Left lung (tissue), 10 donors: ENCODE results near the gene MAPK8IP3. TPM values are rescaled to one million over a fixed set of nuclear protein-coding genes. Genes with fewer than 3 reads are reported as not detected.
A peak's percentile ranks its signal among the peaks of the same experiment; 100 is the strongest.

Experiments
- ATAC-seq: fragments of 200-7000 bp; cut with Tn5 transposase; one replicate; pipeline ENCODE4 v1.9.1; 2020; ENCODE audit warnings: moderate library complexity
- DNase-seq, 4 donors: peaks; one replicate each; pipeline ENCODE4 v3.0.0-alpha.2; 2013 to 2020
- H3K27ac ChIP-seq, 2 donors: fragments of 200-600 bp; sonication (generic) in 1 of 2; one replicate each; pipeline versions ENCODE4 v1.5.0 to v1.8.0; 2020 to 2021
- H3K27me3 ChIP-seq, 2 donors: fragments of 200-600 bp; sonication (generic) in 1 of 2; one replicate each; pipeline versions ENCODE4 v1.5.0 to v1.8.0; 2020 to 2021
- H3K36me3 ChIP-seq, 2 donors: fragments of 200-600 bp; sonication (generic) in 1 of 2; one replicate each; pipeline versions ENCODE4 v1.5.0 to v1.8.0; 2020 to 2021
- H3K4me1 ChIP-seq, 2 donors: fragments of 200-600 bp; one replicate each; pipeline ENCODE4 v1.8.0; 2021
- H3K4me3 ChIP-seq, 2 donors: fragments of 200-600 bp; sonication (generic) in 1 of 2; one replicate each; pipeline versions ENCODE4 v1.5.0 to v1.8.0; 2020 to 2021; ENCODE audit warnings: mild to moderate bottlenecking in 1 of 2
- H3K9me3 ChIP-seq, 2 donors: fragments of 200-600 bp; sonication (generic) in 1 of 2; one replicate each; pipeline versions ENCODE4 v1.5.0 to v1.8.0; 2020 to 2021
- intact Hi-C, 2 donors: fragments of 100-400 bp; cut with DNase I; formaldehyde crosslinking; loops; one replicate each; pipeline versions ENCODE4 v1.11.2 to v1.14.2; 2022
- polyA plus RNA-seq, 6 donors: library from polyadenylated mRNA; unstranded; fragments of 120-200 nt; gene quantifications; one replicate each; pipeline ENCODE4 v1.2.1, GENCODE V29; 2013; ENCODE audit not compliant: insufficient read length in 6 of 6
- total RNA-seq, 2 donors: library from RNA; stranded (reverse); fragmentation: NEBNext Ultra II Directional; extraction: Animal tissue kit (Norgen Biotek cat#: 25700); gene quantifications; one replicate each; pipeline ENCODE4 v1.2.1, GENCODE V29; 2021
- TF ChIP-seq, protein P1 (sequence below), 2 donors: fragments of 200-600 bp; sonication (generic) in 1 of 2; IDR thresholded peaks; one replicate each; pipeline versions ENCODE4 v1.5.0 to v1.8.0; 2021; ENCODE audit warnings: antibody characterized with exemption in 2 of 2
- donor health status: DM: no; HTN: yes; CAD: no.
- donor health status: DM: no; HTN: no; CAD: no.

MAPK8IP3 gene
- total and polyA plus RNA-seq, 8 donors: 48.1 to 85.9 (median 64.0) TPM

- peaks cover 0 to 7% of the 10 kb centered on the region in 2 donors for H3K4me1 ChIP-seq
- TF ChIP-seq, protein P1, sequence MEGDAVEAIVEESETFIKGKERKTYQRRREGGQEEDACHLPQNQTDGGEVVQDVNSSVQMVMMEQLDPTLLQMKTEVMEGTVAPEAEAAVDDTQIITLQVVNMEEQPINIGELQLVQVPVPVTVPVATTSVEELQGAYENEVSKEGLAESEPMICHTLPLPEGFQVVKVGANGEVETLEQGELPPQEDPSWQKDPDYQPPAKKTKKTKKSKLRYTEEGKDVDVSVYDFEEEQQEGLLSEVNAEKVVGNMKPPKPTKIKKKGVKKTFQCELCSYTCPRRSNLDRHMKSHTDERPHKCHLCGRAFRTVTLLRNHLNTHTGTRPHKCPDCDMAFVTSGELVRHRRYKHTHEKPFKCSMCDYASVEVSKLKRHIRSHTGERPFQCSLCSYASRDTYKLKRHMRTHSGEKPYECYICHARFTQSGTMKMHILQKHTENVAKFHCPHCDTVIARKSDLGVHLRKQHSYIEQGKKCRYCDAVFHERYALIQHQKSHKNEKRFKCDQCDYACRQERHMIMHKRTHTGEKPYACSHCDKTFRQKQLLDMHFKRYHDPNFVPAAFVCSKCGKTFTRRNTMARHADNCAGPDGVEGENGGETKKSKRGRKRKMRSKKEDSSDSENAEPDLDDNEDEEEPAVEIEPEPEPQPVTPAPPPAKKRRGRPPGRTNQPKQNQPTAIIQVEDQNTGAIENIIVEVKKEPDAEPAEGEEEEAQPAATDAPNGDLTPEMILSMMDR (IDR thresholded peaks at IDR 0.05): peak; percentile 23 to 46
- H3K27me3 ChIP-seq: no peaks in the 10 kb centered on the region
- H3K4me3 ChIP-seq: no peak overlapping the region
- H3K9me3 ChIP-seq: no peaks in the 10 kb centered on the region
- peak; percentile 99 for ATAC-seq
- peaks cover 0 to 74% of the 10 kb centered on the region in 2 donors for H3K36me3 ChIP-seq
- H3K27ac ChIP-seq: no peak overlapping the region
- peak; percentile 67 to 92 (median 87) for DNase-seq
- intact Hi-C loops: no loop called here
These were observed 106.8 kb downstream of the MAPK8IP3 start for GRCh38 chr16:1812732-1813163.

GRCh38 chr16:1815461-1815860, 109.5 kb downstream of the MAPK8IP3 start:
- ATAC-seq (no peak), DNase-seq (no peak)
- intact Hi-C loops: no loop called here
- Histone ChIP-seq H3K4me1 (peaks cover 0 to 7% of the 10 kb centered on the region in 2 donors), H3K9me3 (no peaks in the 10 kb centered on the region), H3K4me3 (no peak overlapping the region), H3K27me3 (no peaks in the 10 kb centered on the region), H3K36me3 (peaks cover 0 to 73% of the 10 kb centered on the region in 2 donors), H3K27ac (no peak overlapping the region)
- TF ChIP-seq, protein P1 (IDR thresholded peaks at IDR 0.05): no peak

DNA sequence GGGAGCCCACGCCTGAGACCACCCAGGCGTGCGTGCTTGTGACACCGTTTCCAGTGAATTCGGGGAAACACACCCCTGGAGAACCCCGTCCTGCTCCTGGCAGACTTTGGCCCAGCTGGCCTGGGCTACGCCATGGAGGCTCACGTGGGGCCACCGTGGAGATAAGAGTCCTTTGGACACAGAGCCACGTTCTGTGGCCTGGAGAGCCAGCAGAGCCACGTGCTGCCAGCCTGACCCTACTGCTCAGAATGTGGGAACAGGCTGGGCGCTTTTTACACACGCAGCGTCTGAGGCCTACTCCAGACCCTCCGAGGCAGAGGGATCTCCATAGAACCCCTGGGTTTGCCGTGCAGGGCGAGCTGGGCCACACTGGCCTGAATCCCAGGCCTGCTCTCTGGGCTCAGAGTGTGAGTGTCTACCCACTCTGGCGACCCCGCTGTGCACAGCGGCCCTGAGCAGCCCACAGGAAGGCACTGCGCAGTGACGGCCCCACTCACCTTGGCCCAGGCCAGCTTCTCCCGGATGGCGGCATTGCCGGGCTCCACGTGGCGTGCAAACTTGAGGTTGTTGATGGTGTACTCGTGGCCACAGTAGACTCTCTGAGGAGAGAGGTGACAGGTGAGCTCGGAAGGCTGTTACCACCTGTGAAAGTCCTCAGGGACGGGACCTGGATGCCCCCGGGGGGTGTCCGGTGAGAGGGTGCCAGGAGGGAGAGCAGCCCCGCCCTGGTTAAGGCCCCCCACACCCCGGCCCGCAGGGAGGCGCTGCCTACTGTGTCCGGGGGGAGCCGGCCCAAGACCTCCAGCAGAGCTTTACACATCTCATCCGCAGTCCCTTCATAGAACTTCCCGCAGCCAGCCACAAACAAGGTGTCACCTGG, 110.6 kb downstream of the MAPK8IP3 start:
- Histone ChIP-seq H3K27me3 (no peaks in the 10 kb centered on the region), H3K36me3 (peaks cover 0 to 81% of the 10 kb centered on the region in 2 donors), H3K9me3 (no peaks in the 10 kb centered on the region), H3K27ac (no peak overlapping the region), H3K4me3 (no peak overlapping the region), H3K4me1 (peaks cover 0 to 7% of the 10 kb centered on the region in 2 donors)
- ATAC-seq (no peak), DNase-seq (no peak)
- TF ChIP-seq, protein P1 (IDR thresholded peaks at IDR 0.05): no peak
- intact Hi-C loops: no loop called here

DNA sequence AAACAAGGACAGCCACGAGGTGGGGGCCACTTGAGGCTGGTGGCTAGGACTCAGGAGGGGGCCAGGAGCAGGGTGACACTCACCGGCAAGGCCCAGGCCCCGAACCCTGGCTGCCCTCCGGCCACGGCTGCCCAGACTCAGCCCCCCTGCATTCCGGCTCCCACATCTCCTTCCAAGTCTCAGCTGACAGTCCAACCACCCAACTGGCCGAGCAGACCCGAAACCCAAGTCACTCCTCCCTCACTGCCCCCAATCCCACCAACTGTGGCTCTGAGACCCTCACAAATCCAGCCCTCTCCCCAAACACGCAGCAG, 111.2 kb downstream of the MAPK8IP3 start:
- intact Hi-C loops: no loop called here
- Histone ChIP-seq H3K27me3 (no peaks in the 10 kb centered on the region), H3K9me3 (no peaks in the 10 kb centered on the region), H3K36me3 (peaks cover 0 to 87% of the 10 kb centered on the region in 2 donors), H3K27ac (no peak overlapping the region), H3K4me1 (peaks cover 0 to 7% of the 10 kb centered on the region in 2 donors), H3K4me3 (no peak overlapping the region)
- DNase-seq (no peak), ATAC-seq (no peak)
- TF ChIP-seq, protein P1 (IDR thresholded peaks at IDR 0.05): no peak

- intact Hi-C loops: no loop called here
- peaks cover 0 to 92% of the 10 kb centered on the region in 2 donors for H3K36me3 ChIP-seq
- TF ChIP-seq, protein P1 (IDR thresholded peaks at IDR 0.05): no peak
- H3K4me3 ChIP-seq: no peak overlapping the region
- peaks cover 0 to 4% of the 10 kb centered on the region in 2 donors for H3K4me1 ChIP-seq
- H3K27ac ChIP-seq: no peak overlapping the region
- no peaks in the 10 kb centered on the region for H3K27me3 ChIP-seq
- ATAC-seq (no peak), DNase-seq (no peak)
- H3K9me3 ChIP-seq: no peaks in the 10 kb centered on the region
These were observed 111.7 kb downstream of the MAPK8IP3 start for GRCh38 chr16:1817716-1818115.
